HEK293T (cell line): ENCODE measurements around the gene TCF7L2.
A peak's percentile ranks its signal among the peaks of the same experiment; 100 is the strongest.

Experiments
- BHLHE40 ChIP-seq: fragments of 450-650 bp; IDR thresholded peaks from 2 replicates; pipeline ENCODE4 v1.6.1; 2016; ENCODE audit warnings: mild to moderate bottlenecking, moderate library complexity, borderline replicate concordance
- CTBP1 ChIP-seq: fragments of 450-650 bp; IDR thresholded peaks from 2 replicates; pipeline ENCODE4 v1.6.1; 2016; ENCODE audit warnings: borderline replicate concordance
- ELF4 ChIP-seq: fragments of 450-650 bp; IDR thresholded peaks from 2 replicates; pipeline ENCODE4 v1.6.1; 2017; ENCODE audit warnings: antibody characterized with exemption
- FOXA1 ChIP-seq: fragments of 450-650 bp; IDR thresholded peaks from 2 replicates; pipeline ENCODE4 v1.6.1; 2016; ENCODE audit warnings: mild to moderate bottlenecking
- HDGF ChIP-seq: fragments of 450-650 bp; IDR thresholded peaks from 2 replicates; pipeline ENCODE4 v1.6.1; 2017; ENCODE audit warnings: antibody characterized with exemption, borderline replicate concordance
- L3MBTL2 ChIP-seq: fragments of 450-650 bp; conservative IDR thresholded peaks from 2 replicates; pipeline ENCODE4 v1.6.1; 2016; ENCODE audit warnings: mild to moderate bottlenecking
- LEF1 ChIP-seq: fragments of 450-650 bp; IDR thresholded peaks from 2 replicates; pipeline ENCODE4 v1.6.1; 2017; ENCODE audit warnings: mild to moderate bottlenecking, borderline replicate concordance
- NFRKB ChIP-seq: fragments of 450-650 bp; IDR thresholded peaks from 2 replicates; pipeline ENCODE4 v1.6.1; 2016; ENCODE audit warnings: mild to moderate bottlenecking, moderate library complexity
- PKNOX1 ChIP-seq: fragments of 450-650 bp; IDR thresholded peaks from 2 replicates; pipeline ENCODE4 v1.6.1; 2016
- SP1 ChIP-seq: fragments of 450-650 bp; IDR thresholded peaks from 2 replicates; pipeline ENCODE4 v1.6.1; 2017
- SUZ12 ChIP-seq: fragments of 450-650 bp; IDR thresholded peaks from 2 replicates; pipeline ENCODE4 v1.6.1; 2016; ENCODE audit warnings: mild to moderate bottlenecking

DNA sequence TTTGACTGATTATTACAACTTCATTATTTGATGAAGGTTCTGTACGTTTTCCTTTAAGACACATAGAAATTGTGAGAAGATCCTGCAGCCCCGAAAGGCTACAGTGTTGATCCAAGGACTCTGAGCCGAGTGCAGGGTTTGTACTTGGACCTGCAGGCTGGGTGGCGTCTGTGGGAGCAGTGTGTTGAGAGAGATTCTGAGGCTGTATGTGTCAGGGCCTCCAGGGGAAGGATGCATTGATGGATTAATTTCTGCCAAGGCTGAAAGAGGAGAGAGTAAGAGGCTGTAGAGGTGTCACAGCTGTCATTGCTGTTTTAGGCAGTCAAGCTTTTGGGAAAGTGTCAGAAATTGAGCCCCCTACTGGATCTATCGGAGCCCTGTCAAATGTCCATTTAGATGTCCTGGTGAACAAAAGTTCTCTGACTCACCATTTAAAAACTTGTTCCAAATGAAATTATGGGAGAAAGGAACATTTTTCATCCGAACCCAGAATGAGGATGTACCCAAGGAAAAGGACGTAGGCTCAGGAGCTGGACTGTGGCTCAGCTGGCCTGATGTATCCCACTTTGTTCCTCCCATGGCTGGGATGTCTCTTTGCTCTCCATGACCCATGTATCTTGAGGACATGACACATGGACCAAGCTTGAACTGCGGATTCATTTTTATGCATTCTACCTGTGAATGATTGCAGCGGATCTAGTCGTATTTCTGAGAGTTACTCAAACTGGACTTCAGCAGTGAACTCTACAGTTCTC is 102.2 kb downstream of the TCF7L2 start:
- TF ChIP-seq ELF4 (no peak), LEF1 (no peak), BHLHE40 (no peak), NFRKB (no peak), PKNOX1 (peak; percentile 14; the same call in 1 of the 2 replicates), FOXA1 (no peak), L3MBTL2 (no peak), CTBP1 (no peak), SP1 (no peak), HDGF (no peak), SUZ12 (no peak)
